HepG2 (cell line): ENCODE data around the gene ST3GAL4. TPM values are rescaled to one million over a fixed set of nuclear protein-coding genes. Genes with fewer than 3 reads are reported as not detected.

Experiments used
- BRF2 ChIP-seq: sonication (generic); formaldehyde crosslinking; IDR thresholded peaks from 2 replicates; pipeline ENCODE4 v1.8.1; 2022; ENCODE audit warnings: mild to moderate bottlenecking, missing genetic modification reagents
- CBFB ChIP-seq: sonication (generic); formaldehyde crosslinking; IDR thresholded peaks from 2 replicates; pipeline ENCODE4 v1.4.0; 2020; ENCODE audit warnings: missing genetic modification reagents
- CENPX ChIP-seq: sonication (generic); formaldehyde crosslinking; IDR thresholded peaks from 2 replicates; pipeline ENCODE4 v1.9.0; 2021; ENCODE audit warnings: mild to moderate bottlenecking, missing genetic modification reagents, moderate library complexity
- HIC2 ChIP-seq: sonication (generic); formaldehyde crosslinking; IDR thresholded peaks from 2 replicates; pipeline ENCODE4 v1.9.0; 2022; ENCODE audit warnings: low read depth, missing genetic modification reagents
- LRRFIP1 ChIP-seq: sonication (generic); formaldehyde crosslinking; conservative IDR thresholded peaks from 2 replicates; pipeline ENCODE4 v1.4.0; 2020; ENCODE audit warnings: missing genetic modification reagents
- PHF5A ChIP-seq: IDR thresholded peaks from one replicate; pipeline ENCODE4 v1.6.1; 2018; ENCODE audit warnings: low read depth, missing genetic modification reagents; ENCODE audit not compliant: unreplicated experiment
- SMARCE1 ChIP-seq: fragments of 450-650 bp; IDR thresholded peaks from 2 replicates; pipeline ENCODE4 v1.6.1; 2017; ENCODE audit warnings: borderline replicate concordance
- STAG1 ChIP-seq: sonication (generic); formaldehyde crosslinking; IDR thresholded peaks from 2 replicates; pipeline ENCODE4 v1.4.0; 2020; ENCODE audit warnings: missing genetic modification reagents
- XRCC5 ChIP-seq: fragments of 200-400 bp; formaldehyde crosslinking; optimal IDR thresholded peaks from 2 replicates; pipeline ENCODE3; 2017; ENCODE audit warnings: mild to moderate bottlenecking, low read length
- ZHX1 ChIP-seq: sonication (generic); formaldehyde crosslinking; IDR thresholded peaks from 2 replicates; pipeline ENCODE4 v1.8.1; 2022; ENCODE audit warnings: low read depth, mild to moderate bottlenecking, missing genetic modification reagents
- ZMAT5 ChIP-seq: sonication (generic); formaldehyde crosslinking; IDR thresholded peaks from 2 replicates; pipeline ENCODE4 v1.5.0; 2020; ENCODE audit warnings: mild to moderate bottlenecking, low read depth, missing genetic modification reagents, borderline replicate concordance
- ZMYM2 ChIP-seq: sonication (generic); formaldehyde crosslinking; IDR thresholded peaks from 2 replicates; pipeline ENCODE4 v1.8.0; 2022; ENCODE audit warnings: mild to moderate bottlenecking, missing genetic modification reagents
- ZNF607 ChIP-seq: sonication (generic); formaldehyde crosslinking; IDR thresholded peaks from 2 replicates; pipeline ENCODE4 v1.5.1; 2020; ENCODE audit warnings: missing genetic modification reagents, mild to moderate bottlenecking, borderline replicate concordance
- ZNF724P ChIP-seq: sonication (generic); formaldehyde crosslinking; IDR thresholded peaks from 2 replicates; pipeline ENCODE4 v1.8.0; 2022; ENCODE audit warnings: missing genetic modification reagents, borderline replicate concordance
- ZNF780A ChIP-seq: sonication (generic); formaldehyde crosslinking; IDR thresholded peaks from 2 replicates; pipeline ENCODE4 v1.8.0; 2022; ENCODE audit warnings: mild to moderate bottlenecking, missing genetic modification reagents, moderate library complexity
- ZNF891 ChIP-seq: sonication (generic); formaldehyde crosslinking; IDR thresholded peaks from 2 replicates; pipeline ENCODE4 v1.5.0; 2020; ENCODE audit warnings: mild to moderate bottlenecking, missing genetic modification reagents
- polyA plus RNA-seq, 8 experiments: library from polyadenylated mRNA; depleted of rRNA in 3 of 8; stranded (reverse) in 7 of 8; unstranded in 1 of 8; fragments of >200 nt; fragmentation: Illumina TruSeq in 4 of 8; extraction: Trizol in 4 of 8; gene quantifications; 2 replicates each; pipeline versions ENCODE4 v1.2.1 to v1.2.3, GENCODE V29; 2011 to 2016; ENCODE audit warnings: low read depth in 4 of 8, missing spikeins in 1 of 8, mixed read lengths in 1 of 8; ENCODE audit not compliant: insufficient read depth in 1 of 8
- total RNA-seq, 5 experiments: library from RNA; depleted of rRNA; stranded (reverse); fragments of >200 nt; fragmentation: Illumina TruSeq; extraction: Trizol; gene quantifications; 2 replicates each; pipeline ENCODE4 v1.2.3, GENCODE V29; 2016; ENCODE audit warnings: low read depth in 1 of 5

ST3GAL4 gene
- total and polyA plus RNA-seq, 2 of the 13 experiments (the other 11 are each of a cell fraction or from before 2014, with no cell fraction given) = 9.1 to 13.3 TPM

GRCh38 chr11:126440792-126441514 lies 85.5 kb downstream of the ST3GAL4 start (continued):
- no peak for TF ChIP-seq ZNF724P (CRISPR knock-in tag)
- no peak for TF ChIP-seq ZNF891 (CRISPR knock-in tag)
- TF ChIP-seq ZNF607 (CRISPR knock-in tag) = no peak
- no peak for TF ChIP-seq PHF5A (CRISPR knock-in tag)
- no peak for TF ChIP-seq ZMYM2 (CRISPR knock-in tag)
- TF ChIP-seq ZMAT5 (CRISPR knock-in tag) = no peak
- TF ChIP-seq CENPX (CRISPR knock-in tag) = no peak
- TF ChIP-seq ZNF780A (CRISPR knock-in tag) = no peak
- TF ChIP-seq ZHX1 = no peak
- no peak for TF ChIP-seq CBFB (CRISPR knock-in tag)
- peak; percentile 89 for TF ChIP-seq STAG1 (CRISPR knock-in tag)
- no peak for TF ChIP-seq BRF2 (CRISPR knock-in tag)
- TF ChIP-seq XRCC5 = peak; percentile 34
- TF ChIP-seq SMARCE1 = no peak
- TF ChIP-seq LRRFIP1 = no peak
- no peak for TF ChIP-seq HIC2 (CRISPR knock-in tag)
